Fibroblast of villous mesenchyme (primary cell): ENCODE measurements around the gene KIAA1671. TPM values are rescaled to one million over a fixed set of nuclear protein-coding genes. Genes with fewer than 3 reads are reported as not detected.

Experiments
- DNase-seq: peaks from one replicate; pipeline ENCODE4 v3.0.0-alpha.2; 2010; ENCODE audit warnings: low read depth
- H3K4me3 ChIP-seq: 2 replicates; pipeline ENCODE4 v1.5.1; 2011; ENCODE audit warnings: low read depth, mild to moderate bottlenecking, low read length
- CTCF ChIP-seq: IDR thresholded peaks from 2 replicates; pipeline ENCODE4 v1.5.1; 2012; ENCODE audit warnings: low read depth, mild to moderate bottlenecking, low read length; ENCODE audit not compliant: insufficient read depth
- total RNA-seq: library from RNA; depleted of rRNA; stranded (reverse); fragments of >200 nt; gene quantifications from 2 replicates; pipeline ENCODE4 v1.2.3, GENCODE V29; 2012

The KIAA1671 gene
- total RNA-seq, 1 donor: 3.5 TPM

- DNase-seq: peak; percentile 61
- no peak overlapping the region for H3K4me3 ChIP-seq
- no peak for TF ChIP-seq CTCF
Observed at GRCh38 chr22:24969560-24970301, 17.2 kb downstream of the KIAA1671 start.

GRCh38 chr22:24972369-24972768, 19.9 kb downstream of the KIAA1671 start:
- no peak for DNase-seq
- no peak overlapping the region for H3K4me3 ChIP-seq
- no peak for TF ChIP-seq CTCF

GRCh38 chr22:24973872-24974271, 21.4 kb downstream of the KIAA1671 start:
- DNase-seq: no peak
- TF ChIP-seq CTCF: no peak
- H3K4me3 ChIP-seq: no peak overlapping the region

- TF ChIP-seq CTCF: no peak
- no peak overlapping the region for H3K4me3 ChIP-seq
- DNase-seq: no peak
Observed at GRCh38 chr22:24975125-24975640, 22.7 kb downstream of the KIAA1671 start.

- peak; percentile 28 for DNase-seq
- TF ChIP-seq CTCF: no peak
- H3K4me3 ChIP-seq: no peak overlapping the region
Observed at GRCh38 chr22:24975813-24976341, 23.4 kb downstream of the KIAA1671 start.

- DNase-seq: no peak
- no peak for TF ChIP-seq CTCF
- no peak overlapping the region for H3K4me3 ChIP-seq
Observed at GRCh38 chr22:24976442-24977218, 24.1 kb downstream of the KIAA1671 start.
